IgD-negative memory B cell (primary cell): Measurements from ENCODE around the gene FAM98C. TPM values are rescaled to one million over a fixed set of nuclear protein-coding genes. Genes with fewer than 3 reads are reported as not detected.

ENCODE experiments used
- H3K27ac Mint-ChIP-seq, 3 donors: one replicate each; pipeline ENCODE4 v1.8.0; 2020 to 2022; ENCODE audit warnings: mild to moderate bottlenecking in 3 of 3, mixed read lengths in 3 of 3, moderate library complexity in 1 of 3
- H3K27me3 Mint-ChIP-seq: one replicate; pipeline ENCODE4 v1.8.0; 2021; ENCODE audit warnings: mixed read lengths
- H3K36me3 Mint-ChIP-seq: one replicate; pipeline ENCODE4 v1.8.0; 2020; ENCODE audit warnings: mild to moderate bottlenecking, mixed read lengths
- H3K4me1 Mint-ChIP-seq, 3 donors: one replicate each; pipeline ENCODE4 v1.8.0; 2020 to 2022; ENCODE audit warnings: mixed read lengths in 3 of 3, mild to moderate bottlenecking in 1 of 3
- H3K4me3 Mint-ChIP-seq, 4 donors: one replicate each; pipeline ENCODE4 v1.8.0; 2020 to 2022; ENCODE audit warnings: mild to moderate bottlenecking in 4 of 4, mixed read lengths in 4 of 4, moderate library complexity in 3 of 4
- H3K9me3 Mint-ChIP-seq, 3 donors: one replicate each; pipeline ENCODE4 v1.8.0; 2020 to 2021; ENCODE audit warnings: mixed read lengths in 3 of 3, mild to moderate bottlenecking in 1 of 3
- polyA plus RNA-seq: library from polyadenylated mRNA; unstranded; fragments of 300-500 nt; fragmentation: Illumina TruSeq; gene quantifications from one replicate; pipeline ENCODE4 v1.2.3, GENCODE V29; 2021

Gene FAM98C
- polyA plus RNA-seq, 1 donor from 2014 or later, result 26.2 TPM

DNA sequence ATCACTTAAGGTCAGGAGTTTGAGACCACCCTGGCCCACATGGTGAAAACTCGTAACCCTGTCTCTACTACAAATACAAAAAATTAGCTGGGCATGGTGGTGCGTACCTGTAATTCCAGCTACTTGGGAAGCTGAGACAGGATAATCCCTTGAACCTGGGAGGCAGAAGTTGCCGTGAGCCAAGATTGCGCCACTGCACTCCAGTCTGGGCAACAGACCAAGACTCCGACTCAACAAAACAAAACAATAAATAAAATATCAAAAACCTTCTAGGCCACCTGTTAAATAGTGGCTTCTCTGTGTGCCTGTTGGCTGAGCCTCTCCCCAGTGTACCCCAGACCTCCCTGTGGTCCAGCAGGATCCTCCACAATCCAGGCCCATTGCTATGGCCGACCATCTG lies 31.8 kb upstream of the FAM98C start:
- Mint-ChIP-seq H3K4me3 (no peak overlapping the region), H3K36me3 (peaks cover 5% of the 10 kb centered on the region), H3K27me3 (peaks cover 8% of the 10 kb centered on the region), H3K27ac (no peak overlapping the region), H3K9me3 (no peaks in the 10 kb centered on the region), H3K4me1 (peaks cover 12 to 17% (median 15%) of the 10 kb centered on the region in 3 donors)

DNA sequence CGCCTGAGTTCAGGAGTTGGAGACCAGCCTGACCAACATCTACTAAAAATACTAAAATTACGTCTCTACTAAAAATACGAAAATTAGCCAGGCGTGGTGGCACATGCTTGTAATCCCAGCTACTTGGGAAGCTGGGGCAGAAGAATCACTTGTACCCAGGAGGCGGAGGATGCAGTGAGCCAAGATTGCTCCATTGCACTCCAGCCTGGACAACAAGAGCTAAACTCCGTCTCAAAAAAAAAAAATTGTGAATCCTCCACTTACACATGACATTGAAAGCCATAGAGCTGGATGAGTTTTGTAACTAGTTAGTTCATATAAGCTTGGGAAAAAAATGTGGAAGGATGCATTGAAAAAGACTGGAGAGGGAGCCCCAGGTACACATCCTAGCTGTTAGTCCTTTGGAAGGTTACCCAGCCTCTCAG lies 29.0 kb upstream of the FAM98C start:
- Mint-ChIP-seq H3K36me3 (peaks cover 5% of the 10 kb centered on the region), H3K27ac (peak overlapping the region; percentile 76 to 97 (median 96)), H3K4me1 (peaks cover 12 to 21% (median 20%) of the 10 kb centered on the region in 3 donors), H3K4me3 (peak overlapping the region; percentile 99), H3K27me3 (peaks cover 8% of the 10 kb centered on the region), H3K9me3 (no peaks in the 10 kb centered on the region)

DNA sequence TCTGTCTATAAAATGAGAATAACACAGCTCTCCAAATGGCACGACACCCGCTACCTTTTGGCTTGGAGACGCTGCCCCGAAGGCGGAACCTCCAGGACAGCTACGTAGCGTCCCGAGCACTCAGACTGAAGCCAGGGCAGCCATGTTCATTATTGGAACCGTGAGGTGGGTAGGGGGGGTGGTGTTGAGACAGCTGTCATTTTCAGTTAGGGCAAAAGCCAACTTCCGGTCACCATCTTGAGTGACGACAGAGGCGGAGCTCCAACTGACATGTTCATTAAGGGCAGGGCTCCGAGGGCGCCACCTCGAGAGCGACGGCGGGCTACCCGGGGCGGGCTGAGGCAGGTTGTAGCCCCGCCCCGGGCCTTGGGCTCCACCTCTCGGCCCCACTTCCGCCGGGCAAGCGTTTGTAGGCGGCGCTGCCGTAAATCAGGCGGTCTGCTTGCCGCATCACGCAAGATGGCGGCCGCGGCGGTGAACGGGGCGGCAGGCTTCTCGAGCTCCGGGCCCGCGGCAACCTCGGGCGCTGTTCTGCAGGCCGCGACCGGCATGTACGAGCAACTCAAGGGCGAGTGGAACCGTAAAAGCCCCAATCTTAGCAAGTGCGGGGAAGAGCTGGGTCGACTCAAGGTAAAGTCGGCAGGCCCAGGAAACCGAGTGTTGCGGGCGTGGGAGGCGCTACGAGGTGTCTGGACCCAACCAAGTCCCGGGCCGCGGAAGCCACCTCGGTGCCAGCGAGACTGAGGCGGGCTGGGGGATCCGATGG lies 28.4 kb upstream of the FAM98C start, which contains the start of gene PSMD8:
TSS of gene PSMD8 (plus strand) at position 240 of the 766 bp plus-strand sequence. CDS start at position 271, 31 bp downstream.
- H3K27ac Mint-ChIP-seq, result peak within 1 kb of the TSS; percentile 76 to 99 (median 97)
- peaks cover 12 to 21% (median 20%) of the 10 kb centered on the region in 3 donors for H3K4me1 Mint-ChIP-seq
- peaks cover 8% of the 10 kb centered on the region for H3K36me3 Mint-ChIP-seq
- peak within 1 kb of the TSS; percentile 99 for H3K4me3 Mint-ChIP-seq
- peaks cover 8% of the 10 kb centered on the region for H3K27me3 Mint-ChIP-seq
- H3K9me3 Mint-ChIP-seq, result no peaks in the 10 kb centered on the region

DNA sequence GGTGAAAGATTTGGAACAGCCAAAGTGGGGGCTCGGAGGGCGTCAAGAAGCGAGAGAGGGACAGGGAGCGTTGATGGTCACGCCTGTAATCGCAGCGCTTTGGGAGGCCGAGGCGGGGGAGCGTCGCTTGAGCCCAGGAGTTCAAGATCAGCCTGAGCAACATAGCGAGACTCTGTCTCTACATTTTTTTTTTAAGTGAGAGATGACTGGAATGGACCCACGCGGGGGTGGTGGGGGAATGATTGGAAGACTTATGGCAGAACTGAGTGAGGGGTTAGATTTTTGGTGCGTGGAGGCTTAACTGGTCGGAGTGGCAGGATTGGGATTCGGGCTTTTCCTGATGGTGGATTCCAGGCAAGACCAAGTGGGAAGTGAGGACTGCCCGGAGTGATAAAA lies 27.8 kb upstream of the FAM98C start:
- Mint-ChIP-seq H3K4me3 (peak overlapping the region; percentile 99), H3K36me3 (peaks cover 12% of the 10 kb centered on the region), H3K27ac (peak overlapping the region; percentile 76 to 99 (median 97)), H3K27me3 (peaks cover 8% of the 10 kb centered on the region), H3K9me3 (no peaks in the 10 kb centered on the region), H3K4me1 (peaks cover 12 to 22% (median 20%) of the 10 kb centered on the region in 3 donors)

DNA sequence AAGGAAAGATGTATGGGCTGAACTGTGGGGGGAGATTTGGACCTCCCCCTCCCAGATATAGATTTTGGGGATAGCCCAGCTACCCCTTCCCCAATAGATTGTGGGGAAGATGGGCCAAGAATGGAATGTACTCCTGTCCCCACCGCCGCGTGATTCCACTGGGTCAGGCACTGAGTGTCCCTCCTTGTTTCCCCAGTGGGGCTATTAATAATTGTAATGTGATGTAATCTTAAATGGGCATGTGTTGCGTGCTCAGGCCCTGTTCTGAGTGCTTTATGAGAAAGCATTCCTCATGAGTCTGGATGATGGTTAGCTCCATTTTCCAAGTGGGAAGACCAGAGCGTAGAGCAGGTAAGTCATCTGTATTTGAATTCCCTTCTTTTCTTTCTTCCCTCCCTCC lies 27.1 kb upstream of the FAM98C start:
- peak overlapping the region; percentile 99 for H3K4me3 Mint-ChIP-seq
- H3K4me1 Mint-ChIP-seq, result peaks cover 12 to 22% (median 20%) of the 10 kb centered on the region in 3 donors
- H3K9me3 Mint-ChIP-seq, result no peaks in the 10 kb centered on the region
- H3K27ac Mint-ChIP-seq, result peak overlapping the region in 1 of 3 donors; percentile 76
- peaks cover 3% of the 10 kb centered on the region for H3K27me3 Mint-ChIP-seq
- H3K36me3 Mint-ChIP-seq, result peaks cover 12% of the 10 kb centered on the region

DNA sequence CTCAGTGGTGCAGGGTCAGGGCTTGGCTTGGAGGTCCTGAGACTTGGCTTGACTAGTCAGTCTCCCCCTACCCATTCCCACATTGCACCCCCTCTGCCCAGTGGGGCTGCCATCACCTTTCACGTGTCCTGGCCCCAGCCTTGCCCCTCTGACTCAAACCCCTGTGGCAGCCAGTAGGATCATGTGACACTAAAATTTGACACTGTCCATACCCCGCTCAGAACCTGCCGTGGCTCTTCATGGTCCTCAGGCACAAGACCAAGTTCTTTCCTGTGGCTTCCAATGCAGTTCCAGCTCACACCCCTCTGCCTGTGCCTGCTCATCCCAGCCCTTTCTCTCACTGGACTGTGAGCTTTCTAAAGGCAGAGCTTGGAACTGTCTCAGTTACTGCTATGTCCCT lies 26.3 kb upstream of the FAM98C start:
- Mint-ChIP-seq H3K9me3 (no peaks in the 10 kb centered on the region), H3K27me3 (no peaks in the 10 kb centered on the region), H3K27ac (peak overlapping the region in 2 of 3 donors; percentile 19 to 67), H3K36me3 (peaks cover 17% of the 10 kb centered on the region), H3K4me3 (peak overlapping the region in 3 of 4 donors; percentile 80 to 99 (median 99)), H3K4me1 (peaks cover 12 to 23% (median 20%) of the 10 kb centered on the region in 3 donors)

DNA sequence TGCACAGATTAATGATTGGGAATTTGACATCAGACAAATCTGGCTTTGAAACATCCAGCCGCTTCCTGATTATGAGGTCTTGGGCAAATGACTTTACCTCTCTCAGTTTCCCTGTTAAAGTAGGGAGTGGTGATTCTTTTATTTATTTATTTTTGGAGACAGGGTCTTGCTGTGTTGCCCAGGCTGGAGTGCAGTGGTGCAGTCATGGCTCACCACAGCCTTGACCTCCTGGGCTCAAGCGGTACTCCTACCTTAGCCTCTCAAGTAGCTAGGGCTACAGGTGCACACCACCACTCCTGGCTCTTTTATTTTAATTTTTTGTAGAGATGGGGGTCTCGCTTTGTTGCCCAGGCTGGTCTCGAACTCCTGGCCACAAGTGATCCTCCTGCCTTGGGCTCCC lies 25.8 kb upstream of the FAM98C start:
- H3K36me3 Mint-ChIP-seq, result peaks cover 20% of the 10 kb centered on the region

DNA sequence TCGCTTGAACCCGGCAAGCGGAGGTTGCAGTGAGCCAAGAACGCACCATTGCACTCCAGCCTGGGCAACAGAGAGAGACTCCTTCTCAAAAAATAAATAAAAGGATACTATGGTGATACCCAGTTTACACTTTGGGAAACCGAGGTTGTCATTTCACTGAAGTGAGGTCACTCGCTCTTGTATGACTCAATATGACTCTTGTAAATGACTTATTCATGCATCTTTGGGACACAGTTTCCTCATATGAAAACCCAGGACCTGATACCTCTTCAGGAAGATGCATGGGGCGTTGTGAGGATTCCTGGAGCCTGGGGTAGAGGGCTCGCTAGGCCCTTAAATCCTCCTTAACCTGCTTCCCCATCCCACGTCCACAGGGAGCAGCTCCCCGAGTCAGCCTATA lies 24.0 kb upstream of the FAM98C start:
- Mint-ChIP-seq H3K4me1 (peaks cover 12 to 27% (median 20%) of the 10 kb centered on the region in 3 donors), H3K27me3 (peaks cover 1% of the 10 kb centered on the region), H3K9me3 (no peaks in the 10 kb centered on the region), H3K36me3 (peaks cover 29% of the 10 kb centered on the region), H3K4me3 (peak overlapping the region in 1 of 4 donors; percentile 55), H3K27ac (peak overlapping the region in 1 of 3 donors; percentile 45)

More for the DNA sequence above, 25.8 kb upstream of the FAM98C start:
- H3K9me3 Mint-ChIP-seq, result no peaks in the 10 kb centered on the region
- H3K27ac Mint-ChIP-seq, result peak overlapping the region in 1 of 3 donors; percentile 67
- peaks cover 12 to 25% (median 20%) of the 10 kb centered on the region in 3 donors for H3K4me1 Mint-ChIP-seq
- H3K27me3 Mint-ChIP-seq, result no peaks in the 10 kb centered on the region
- peak overlapping the region in 2 of 4 donors; percentile 99 for H3K4me3 Mint-ChIP-seq

DNA sequence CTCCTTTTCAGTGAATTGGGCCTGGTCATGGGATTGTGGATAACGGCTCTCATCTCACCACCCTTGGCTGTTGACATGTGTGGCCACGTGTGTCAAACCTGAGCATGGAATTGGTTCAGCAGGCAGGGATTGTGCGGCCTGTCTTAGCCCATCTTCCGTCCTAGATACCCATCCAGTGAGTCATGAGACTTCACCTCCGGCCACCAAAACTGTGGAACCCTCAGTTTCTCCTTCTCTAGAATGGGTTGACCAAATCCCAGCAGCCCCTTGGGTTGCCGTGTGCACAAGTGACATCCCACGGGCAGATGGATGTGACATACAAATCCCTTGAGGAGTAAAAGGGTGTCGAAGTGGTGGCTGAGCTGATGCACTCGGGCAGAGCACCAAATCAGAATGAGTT lies 21.8 kb upstream of the FAM98C start:
- Mint-ChIP-seq H3K27ac (no peak overlapping the region), H3K4me3 (peak overlapping the region in 1 of 4 donors; percentile 23), H3K27me3 (peaks cover 12% of the 10 kb centered on the region), H3K36me3 (peaks cover 27% of the 10 kb centered on the region), H3K4me1 (peaks cover 0 to 10% (median 5%) of the 10 kb centered on the region in 3 donors), H3K9me3 (no peaks in the 10 kb centered on the region)

DNA sequence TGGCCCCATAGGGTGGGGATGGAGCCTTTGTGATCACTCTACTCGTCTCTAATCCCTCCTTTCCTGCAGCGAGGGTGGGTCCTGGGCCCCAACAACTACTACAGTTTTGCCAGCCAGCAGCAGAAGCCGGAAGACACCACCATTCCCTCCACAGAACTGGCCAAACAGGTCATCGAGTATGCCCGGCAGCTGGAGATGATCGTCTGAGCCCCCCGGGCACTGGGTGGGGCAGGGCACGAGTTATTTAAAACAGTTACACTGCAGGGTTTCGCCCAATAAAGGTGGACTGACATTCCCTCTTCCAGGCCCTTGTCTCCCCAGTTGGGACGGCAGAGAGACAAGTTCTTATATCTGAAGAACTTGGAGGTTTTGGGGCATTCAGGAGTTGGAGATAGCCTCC lies 19.7 kb upstream of the FAM98C start:
- Mint-ChIP-seq H3K27ac (no peak overlapping the region), H3K4me3 (no peak overlapping the region), H3K9me3 (no peaks in the 10 kb centered on the region), H3K4me1 (peaks cover 4 to 13% (median 9%) of the 10 kb centered on the region in 3 donors), H3K27me3 (peaks cover 21% of the 10 kb centered on the region), H3K36me3 (peaks cover 27% of the 10 kb centered on the region)

DNA sequence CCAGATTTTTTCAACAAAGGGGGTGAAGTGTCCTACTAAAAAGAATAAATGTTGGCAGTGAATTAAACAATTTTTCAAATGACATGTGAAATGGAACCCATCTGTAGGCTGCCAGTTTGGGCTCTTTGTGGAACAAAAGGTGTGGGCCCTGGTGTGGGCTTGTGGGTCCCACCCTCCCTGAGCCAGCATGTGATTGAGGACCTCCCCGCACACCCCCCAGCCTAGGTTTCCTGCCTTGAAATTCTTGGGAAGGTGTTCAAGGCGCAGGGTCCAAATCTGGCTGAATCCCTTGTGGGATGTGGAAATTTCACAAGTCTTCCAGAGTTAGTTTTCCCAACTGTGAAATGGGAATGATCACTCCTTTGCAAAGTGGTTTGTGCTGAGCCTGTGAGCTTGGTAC lies 19.1 kb upstream of the FAM98C start:
- no peak overlapping the region for H3K27ac Mint-ChIP-seq
- no peaks in the 10 kb centered on the region for H3K9me3 Mint-ChIP-seq
- peaks cover 22% of the 10 kb centered on the region for H3K27me3 Mint-ChIP-seq
- H3K36me3 Mint-ChIP-seq, result peaks cover 27% of the 10 kb centered on the region
- peaks cover 5 to 14% (median 10%) of the 10 kb centered on the region in 3 donors for H3K4me1 Mint-ChIP-seq
- H3K4me3 Mint-ChIP-seq, result no peak overlapping the region

DNA sequence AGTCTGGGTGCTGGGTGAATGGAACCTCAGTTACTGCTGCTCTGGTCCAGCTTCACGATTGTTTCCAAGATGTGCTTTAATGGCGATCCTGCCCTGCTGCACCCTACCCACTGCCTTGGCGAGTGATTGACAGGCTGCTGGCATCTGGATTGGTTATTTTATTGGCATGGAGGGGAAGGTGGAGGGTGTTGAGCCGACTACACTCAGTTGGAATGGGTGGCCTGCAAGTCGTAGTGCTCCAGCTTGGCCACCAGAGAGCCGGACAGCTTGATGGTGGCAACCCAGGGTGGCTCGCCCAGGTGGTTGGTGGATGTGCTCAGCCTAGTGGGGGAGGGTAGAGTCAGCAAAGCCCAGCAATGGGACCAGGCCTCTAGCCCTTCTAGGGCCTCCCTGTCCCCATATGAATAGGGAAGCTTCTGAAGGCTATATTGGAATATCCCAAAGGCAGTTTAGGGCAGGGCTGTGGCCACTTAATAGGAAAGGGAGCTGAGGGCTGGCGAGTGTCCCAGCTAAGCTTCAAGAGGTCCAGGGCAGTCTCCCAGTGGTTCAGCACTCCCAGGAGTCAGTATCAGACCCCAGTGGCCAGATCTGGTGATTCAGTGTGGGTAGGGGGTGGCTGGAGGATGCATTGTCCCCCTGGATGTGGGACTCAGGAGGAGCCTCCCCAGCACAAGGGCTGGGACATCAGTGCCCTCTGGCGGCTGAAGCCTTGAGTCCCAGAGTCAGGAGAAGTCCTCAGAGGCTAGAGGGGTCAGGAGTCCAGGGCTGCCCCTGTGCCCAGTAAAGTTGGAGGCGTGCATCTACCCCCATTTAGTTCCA lies 18.5 kb upstream of the FAM98C start:
- H3K9me3 Mint-ChIP-seq, result no peaks in the 10 kb centered on the region
- peaks cover 24% of the 10 kb centered on the region for H3K27me3 Mint-ChIP-seq
- H3K4me1 Mint-ChIP-seq, result peaks cover 5 to 14% (median 10%) of the 10 kb centered on the region in 3 donors
- H3K4me3 Mint-ChIP-seq, result peak overlapping the region in 3 of 4 donors; percentile 38 to 81 (median 43)
- H3K27ac Mint-ChIP-seq, result peak overlapping the region in 1 of 3 donors; percentile 71
- peaks cover 26% of the 10 kb centered on the region for H3K36me3 Mint-ChIP-seq

DNA sequence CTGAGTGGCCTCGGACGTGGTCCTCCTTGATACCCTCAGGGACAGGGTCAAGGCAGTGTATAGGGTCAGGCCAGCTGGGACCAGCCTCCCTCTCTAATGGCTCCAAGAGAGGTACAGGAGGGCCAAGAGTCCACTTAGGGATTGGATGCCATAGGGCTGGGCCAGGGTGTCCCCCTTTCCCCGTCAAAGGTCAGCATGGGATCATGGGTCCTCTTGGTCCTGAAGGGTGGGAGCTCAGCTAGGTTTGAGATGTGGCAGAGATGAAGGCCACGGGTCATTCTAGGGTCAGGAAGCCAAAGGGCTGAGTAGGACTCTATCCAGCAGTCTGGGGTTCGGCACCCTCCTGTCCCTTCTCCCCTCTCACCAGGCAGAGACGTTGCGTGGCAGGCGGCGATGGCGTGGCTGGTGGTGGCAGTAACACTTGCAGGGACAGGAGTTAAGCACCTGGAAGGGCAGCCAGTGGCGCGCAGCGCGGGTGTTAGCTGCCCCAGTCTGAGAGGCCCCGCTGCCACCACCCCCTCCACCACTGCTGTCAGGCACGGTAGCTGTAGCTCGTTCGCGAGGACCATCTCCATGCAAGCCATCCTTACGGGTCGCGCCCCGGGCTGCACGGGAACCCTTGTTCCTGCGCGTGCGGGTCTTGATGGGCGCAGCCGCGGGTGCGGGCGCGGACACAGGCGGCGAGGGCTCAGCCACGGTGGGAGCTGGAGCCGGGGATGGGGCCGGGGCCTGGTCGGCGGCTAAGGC lies 17.7 kb upstream of the FAM98C start:
- peaks cover 5 to 13% (median 12%) of the 10 kb centered on the region in 3 donors for H3K4me1 Mint-ChIP-seq
- H3K36me3 Mint-ChIP-seq, result peaks cover 21% of the 10 kb centered on the region
- H3K27ac Mint-ChIP-seq, result peak overlapping the region in 1 of 3 donors; percentile 71
- H3K9me3 Mint-ChIP-seq, result no peaks in the 10 kb centered on the region
- peak overlapping the region in 2 of 4 donors; percentile 43 to 81 for H3K4me3 Mint-ChIP-seq
- peaks cover 27% of the 10 kb centered on the region for H3K27me3 Mint-ChIP-seq

DNA sequence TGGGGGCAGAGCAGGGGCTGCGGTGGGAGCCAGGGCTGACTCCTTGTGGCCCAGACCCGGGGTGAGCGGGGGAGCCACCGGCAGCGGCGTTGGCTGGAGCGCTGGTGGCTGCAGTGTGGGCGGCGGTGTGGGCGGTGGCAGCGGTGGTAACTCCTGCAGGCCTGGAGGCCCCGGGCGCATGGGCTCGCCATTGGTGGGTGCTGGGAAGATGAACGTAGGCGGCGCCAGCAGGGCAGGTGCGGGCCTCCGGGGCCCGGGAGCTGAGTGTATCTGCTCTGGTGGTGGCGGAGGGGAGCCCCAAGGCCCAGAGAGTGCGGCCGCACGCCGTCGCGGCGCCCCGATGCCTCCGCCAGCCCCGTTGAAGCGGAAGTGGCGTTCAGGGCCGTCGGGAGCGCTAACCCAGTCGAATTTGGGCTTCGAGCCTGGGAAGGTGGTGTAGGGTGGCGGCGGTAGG lies 17.1 kb upstream of the FAM98C start:
- Mint-ChIP-seq H3K27me3 (peaks cover 29% of the 10 kb centered on the region), H3K9me3 (no peaks in the 10 kb centered on the region), H3K36me3 (peaks cover 21% of the 10 kb centered on the region), H3K4me3 (peak overlapping the region in 2 of 4 donors; percentile 41 to 77), H3K27ac (no peak overlapping the region), H3K4me1 (peaks cover 5 to 13% (median 12%) of the 10 kb centered on the region in 3 donors)
